ENCODE data around the gene GTF2H1. TPM values are rescaled to one million over a fixed set of nuclear protein-coding genes. Genes with fewer than 3 reads are reported as not detected.
"Not testable (repeated sequence)": the region's sequence is repeated elsewhere in the genome, so short reads cannot be mapped to it uniquely, and the experiment has no call there.

GTF2H1 gene
- total and polyA plus RNA-seq, 2 donors (not counting 1 experiment from before 2014, with no cell fraction given), result 43.7 to 71.9 TPM

- H4K20me1 ChIP-seq (ENCODE audit: control insufficient read depth, insufficient read depth, low read length, poor library complexity, severe bottlenecking), result peaks cover 18% of the 10 kb centered on the region
- DNase-seq (no peak), ATAC-seq (ENCODE audit: low read depth) (no peak)
- H3K36me3 ChIP-seq (replicated peaks in 1 of 2; ENCODE audit: control extremely low read depth in 1 of 2, control insufficient read depth in 1 of 2, extremely low read depth in 1 of 2, insufficient read depth in 2 of 2, low read length in 1 of 2), result peaks cover 3 to 30% of the 10 kb centered on the region in 2 experiments
- peak overlapping the region; percentile 82 to 94 (median 90) for H3K4me3 ChIP-seq (ENCODE audit: control extremely low read depth in 1 of 5, extremely low read depth in 1 of 5, insufficient read depth in 1 of 5, low read depth in 2 of 5, low read length in 4 of 5)
- intact Hi-C loops (cut with micrococcal nuclease), result loop anchor here (1.0 to 5.0 kb wide), 10 partner anchors 12 to 1586 kb away; partner anchors contain the start of genes C11orf58, SAAL1, SERGEF and SPTY2D1
- H3K9me3 ChIP-seq (ENCODE audit: control extremely low read depth in 1 of 3, control insufficient read depth in 2 of 3, insufficient read depth in 1 of 3, low read length in 2 of 3), result no peaks in the 10 kb centered on the region
- H3K27me3 Mint-ChIP-seq, result no peaks in the 10 kb centered on the region
- peak overlapping the region; percentile 93 for H3K4me2 ChIP-seq (replicated peaks; ENCODE audit: low read depth, low read length, poor library complexity, severe bottlenecking)
- peak overlapping the region; percentile 98 to 100 for H3K27ac ChIP-seq (ENCODE audit: low read length in 2 of 2)
- no peaks in the 10 kb centered on the region for H3K27me3 ChIP-seq (replicated peaks in 1 of 4; ENCODE audit: control extremely low read depth in 1 of 4, control insufficient read depth in 3 of 4, insufficient read depth in 4 of 4, low read length in 3 of 4)
- peak overlapping the region; percentile 98 for H3K9ac ChIP-seq (ENCODE audit: low read length)
- H3K9me3 Mint-ChIP-seq (ENCODE audit: insufficient read depth), result no peaks in the 10 kb centered on the region
- peaks cover 39 to 54% of the 10 kb centered on the region in 2 donors for H3K4me1 ChIP-seq (ENCODE audit: control insufficient read depth in 2 of 2, insufficient read depth in 2 of 2, low read length in 2 of 2)
- POLR2A ChIA-PET, result interaction anchor here (1.3 to 2.5 kb wide), 3 partner anchors 41 to 73 kb away, joined by 3 to 18 read pairs (median 8); partner anchors contain the start of gene LDHA
- H3K79me2 ChIP-seq (ENCODE audit: control insufficient read depth, insufficient read depth, low read length), result peaks cover 93% of the 10 kb centered on the region
- peaks cover 71% of the 10 kb centered on the region for H3K4me1 Mint-ChIP-seq
- H3K4me3 Mint-ChIP-seq, result peak overlapping the region; percentile 96
- CTCF ChIA-PET, result interaction anchor here (2.5 kb wide), 1 partner anchor 72 kb away, joined by 11 read pairs; the partner anchor contains the start of gene LDHA
- peak overlapping the region; percentile 100 for H3K27ac Mint-ChIP-seq
- WGBS (ENCODE audit: insufficient coverage), result 27% methylated on average over 11 of the region's 18 CpGs
- H2AFZ ChIP-seq (ENCODE audit: insufficient read depth, low read depth, low read length, poor library complexity, severe bottlenecking), result peak overlapping the region; percentile 95
- TF ChIP-seq EZH2 (IDR thresholded peaks at IDR 0.05; ENCODE audit: borderline replicate concordance, insufficient read depth, low read depth, low read length, poor library complexity, severe bottlenecking) (no peak), CTCF (IDR thresholded peaks at IDR 0.05) (no peak)
Observed at GRCh38 chr11:18322818-18323570, 627 bp downstream of the GTF2H1 start.

DNA sequence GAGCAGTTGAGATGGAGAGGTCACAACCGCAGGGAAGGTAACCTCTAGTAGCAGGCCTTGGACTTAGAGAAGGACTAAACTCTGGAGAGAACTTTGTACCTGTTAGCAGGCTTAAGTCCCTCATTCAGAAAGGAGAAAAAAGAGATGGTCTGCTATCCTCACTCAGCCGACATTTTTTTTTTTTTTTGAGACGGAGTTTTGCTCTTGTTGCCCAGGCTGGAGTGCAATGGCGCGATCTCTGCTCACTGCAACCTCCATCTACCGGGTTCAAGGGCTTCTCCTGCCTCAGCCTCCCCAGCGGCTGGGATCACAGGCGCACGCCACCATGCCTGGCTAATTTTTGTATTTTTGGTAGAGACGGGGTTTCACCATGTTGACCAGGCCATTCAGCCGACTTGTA lies 1.5 kb downstream of the GTF2H1 start:
- H3K9me3 ChIP-seq (ENCODE audit: control extremely low read depth in 1 of 3, control insufficient read depth in 2 of 3, insufficient read depth in 1 of 3, low read length in 2 of 3); H3K9me3 Mint-ChIP-seq (ENCODE audit: insufficient read depth); DNase-seq; H3K27me3 Mint-ChIP-seq; H2AFZ ChIP-seq (ENCODE audit: insufficient read depth, low read depth, low read length, poor library complexity, severe bottlenecking); POLR2A ChIA-PET; H3K27me3 ChIP-seq (replicated peaks in 1 of 4; ENCODE audit: control extremely low read depth in 1 of 4, control insufficient read depth in 3 of 4, insufficient read depth in 4 of 4, low read length in 3 of 4); CTCF ChIA-PET; ATAC-seq (ENCODE audit: low read depth): not testable (repeated sequence)
- peaks cover 66% of the 10 kb centered on the region for H3K4me1 Mint-ChIP-seq
- Histone ChIP-seq H4K20me1 (ENCODE audit: control insufficient read depth, insufficient read depth, low read length, poor library complexity, severe bottlenecking) (peaks cover 15% of the 10 kb centered on the region), H3K4me1 (ENCODE audit: control insufficient read depth in 2 of 2, insufficient read depth in 2 of 2, low read length in 2 of 2) (peaks cover 39 to 52% of the 10 kb centered on the region in 2 donors), H3K36me3 (replicated peaks in 1 of 2; ENCODE audit: control extremely low read depth in 1 of 2, control insufficient read depth in 1 of 2, extremely low read depth in 1 of 2, insufficient read depth in 2 of 2, low read length in 1 of 2) (peaks cover 3 to 33% of the 10 kb centered on the region in 2 experiments), H3K27ac (ENCODE audit: low read length in 2 of 2) (peak overlapping the region in 1 of 2 donors; percentile 100), H3K4me2 (replicated peaks; ENCODE audit: low read depth, low read length, poor library complexity, severe bottlenecking) (peak overlapping the region; percentile 93), H3K79me2 (ENCODE audit: control insufficient read depth, insufficient read depth, low read length) (peaks cover 90% of the 10 kb centered on the region), H3K4me3 (ENCODE audit: control extremely low read depth in 1 of 5, extremely low read depth in 1 of 5, insufficient read depth in 1 of 5, low read depth in 2 of 5, low read length in 4 of 5) (peak overlapping the region in 2 of 5 experiments; percentile 24 to 90), H3K9ac (ENCODE audit: low read length) (peak overlapping the region; percentile 98)
- H3K4me3 Mint-ChIP-seq, result peak overlapping the region; percentile 96
- intact Hi-C loops (cut with micrococcal nuclease), result loop anchor here (2.0 to 5.0 kb wide), 5 partner anchors 42 to 1587 kb away; partner anchors contain the start of genes C11orf58, SERGEF and UEVLD
- 87% methylated on average over 6 of the region's 11 CpGs for WGBS (ENCODE audit: insufficient coverage)
- peak overlapping the region; percentile 100 for H3K27ac Mint-ChIP-seq
